HepG2 (cell line): ENCODE measurements around the gene SHISAL2B. TPM values are rescaled to one million over a fixed set of nuclear protein-coding genes. Genes with fewer than 3 reads are reported as not detected.

ENCODE experiments used
- ATAC-seq: fragments of 200-7000 bp; cut with Tn5 transposase; 3 replicates; pipeline ENCODE4 v1.9.1; 2020; ENCODE audit warnings: mild to moderate bottlenecking, moderate library complexity
- BruUV-seq: library from RNA; stranded (reverse); fragments of 400-500 nt; replicated peaks from 2 replicates; lab custom pipeline; 2021; lab: Mats Ljungman, UMichigan
- CTCF ChIA-PET: fragments of 300-600 bp; formaldehyde crosslinking; extraction: SDS; loops from one replicate; lab custom pipeline; 2021; ENCODE audit warnings: low total read pairs, inconsistent platforms, low intra/inter-chr PET ratio; lab: Yijun Ruan, JAX
- POLR2A ChIA-PET: fragments of 350-600 bp; sonication (Branson Sonifier 250); formaldehyde crosslinking; loops from one replicate; lab custom pipeline; 2020; ENCODE audit warnings: antibody characterized with exemption, inconsistent platforms; lab: Yijun Ruan, JAX
- DNase-seq: peaks from one replicate; pipeline ENCODE4 v3.0.0-alpha.2; 2015; ENCODE audit warnings: low spot score
- FAIRE-seq: peaks from 3 replicates; lab custom pipeline; 2011; peaks lifted over from hg19 to GRCh38; lab: Jason Lieb, UNC
- H2AFZ ChIP-seq: one replicate; pipeline ENCODE4 v1.6.1; 2011; ENCODE audit warnings: low read length, inconsistent platforms
- H3K27ac ChIP-seq: fragments of 300-600 bp; 3 replicates; pipeline ENCODE4 v1.8.0; 2011; ENCODE audit warnings: mixed run types, mild to moderate bottlenecking, mixed read lengths, low read length, inconsistent platforms; ENCODE audit not compliant: insufficient read depth; ENCODE audit errors: extremely low read length
- H3K27me3 ChIP-seq, 2 experiments: fragments of 200-600 bp in 1 of 2; 2 replicates in 1 of 2; 3 replicates in 1 of 2; pipeline versions ENCODE4 v1.6.0 to v1.8.0; 2011; ENCODE audit warnings: low read length in 2 of 2, mild to moderate bottlenecking in 2 of 2, moderate library complexity in 2 of 2, inconsistent platforms in 1 of 2; ENCODE audit not compliant: insufficient read depth in 2 of 2, control insufficient read depth in 1 of 2
- H3K36me3 ChIP-seq, 2 experiments: fragments of 200-600 bp in 1 of 2; replicated peaks in 1 of 2; 2 replicates in 1 of 2; 3 replicates in 1 of 2; pipeline versions ENCODE4 v1.5.1 to v1.8.0; 2011; ENCODE audit warnings: low read length in 2 of 2, inconsistent platforms in 1 of 2; ENCODE audit not compliant: insufficient read depth in 2 of 2, control insufficient read depth in 1 of 2
- H3K4me1 ChIP-seq: 2 replicates; pipeline ENCODE4 v1.5.1; 2012; ENCODE audit warnings: low read length, inconsistent platforms; ENCODE audit not compliant: insufficient read depth
- H3K4me2 ChIP-seq: 2 replicates; pipeline ENCODE4 v1.6.0; 2011; ENCODE audit warnings: low read depth, low read length, inconsistent platforms
- H3K4me3 ChIP-seq, 3 experiments: fragments of 200-600 bp in 1 of 3; sonication (generic), shearing (Covaris generic) in 1 of 3; replicated peaks in 1 of 3; 2 replicates each; pipeline ENCODE4 v1.5.1; 2011 to 2016; ENCODE audit warnings: low read length in 3 of 3, inconsistent platforms in 2 of 3, low read depth in 2 of 3, mild to moderate bottlenecking in 2 of 3, control low read depth in 1 of 3, mixed read lengths in 1 of 3; ENCODE audit not compliant: insufficient read depth in 1 of 3
- H3K79me2 ChIP-seq: one replicate; pipeline ENCODE4 v1.6.1; 2011; ENCODE audit warnings: low read length, inconsistent platforms; ENCODE audit not compliant: insufficient read depth
- H3K9ac ChIP-seq: 2 replicates; pipeline ENCODE4 v1.6.0; 2011; ENCODE audit warnings: mild to moderate bottlenecking, low read depth, low read length, inconsistent platforms; ENCODE audit not compliant: insufficient read depth
- H3K9me3 ChIP-seq: 2 replicates; pipeline ENCODE4 v1.5.1; 2012; ENCODE audit warnings: mild to moderate bottlenecking, low read length
- H4K20me1 ChIP-seq: 2 replicates; pipeline ENCODE4 v1.6.0; 2011; ENCODE audit warnings: inconsistent platforms, mild to moderate bottlenecking, low read length, moderate library complexity; ENCODE audit not compliant: insufficient read depth
- DMAP1 ChIP-seq: IDR thresholded peaks from 2 replicates; pipeline ENCODE4 v1.6.1; 2016
- ERF ChIP-seq: IDR thresholded peaks from 2 replicates; pipeline ENCODE4 v1.6.1; 2018; ENCODE audit warnings: missing biosample characterization, missing genetic modification reagents
- FOXA1 ChIP-seq, 2 experiments: fragments of 450-650 bp in 1 of 2; sonication (generic) in 1 of 2; formaldehyde crosslinking in 1 of 2; IDR thresholded peaks; 2 replicates each; pipeline versions ENCODE4 v1.4.0 to v1.6.1; 2016 to 2020; ENCODE audit warnings: missing genetic modification reagents in 1 of 2
- GTF3A ChIP-seq: sonication (generic); formaldehyde crosslinking; conservative IDR thresholded peaks from 2 replicates; pipeline ENCODE4 v1.4.0; 2020; ENCODE audit warnings: mild to moderate bottlenecking, missing genetic modification reagents
- HCFC1 ChIP-seq: fragments of 150-350 bp; IDR thresholded peaks from 2 replicates; pipeline ENCODE4 v1.6.1; 2014; ENCODE audit warnings: low read depth, low read length
- MATR3 ChIP-seq: sonication (generic); formaldehyde crosslinking; IDR thresholded peaks from 2 replicates; pipeline ENCODE4 v1.4.0; 2020; ENCODE audit warnings: missing genetic modification reagents
- MTF2 ChIP-seq: sonication (generic); formaldehyde crosslinking; IDR thresholded peaks from 2 replicates; pipeline ENCODE4 v1.5.0; 2020; ENCODE audit warnings: missing genetic modification reagents, borderline replicate concordance
- NFRKB ChIP-seq: fragments of 450-650 bp; IDR thresholded peaks from 2 replicates; pipeline ENCODE4 v1.6.1; 2017
- RFX1 ChIP-seq: fragments of 450-650 bp; IDR thresholded peaks from 2 replicates; pipeline ENCODE4 v1.6.1; 2017
- SCMH1 ChIP-seq: sonication (generic); formaldehyde crosslinking; IDR thresholded peaks from 2 replicates; pipeline ENCODE4 v1.9.0; 2021; ENCODE audit warnings: missing genetic modification reagents, mild to moderate bottlenecking, borderline replicate concordance
- SRSF4 ChIP-seq: fragments of 200-400 bp; formaldehyde crosslinking; IDR thresholded peaks from one replicate; pipeline ENCODE4 v1.6.1; 2018; ENCODE audit warnings: mild to moderate bottlenecking, low read depth, low read length, moderate library complexity; ENCODE audit not compliant: poor library complexity, severe bottlenecking
- ZNF124 ChIP-seq: sonication (generic); formaldehyde crosslinking; IDR thresholded peaks from 2 replicates; pipeline ENCODE4 v1.4.0; 2020; ENCODE audit warnings: missing genetic modification reagents
- ZNF230 ChIP-seq: sonication (generic); formaldehyde crosslinking; IDR thresholded peaks from 2 replicates; pipeline ENCODE4 v1.4.0; 2020; ENCODE audit warnings: mild to moderate bottlenecking, missing genetic modification reagents
- ZNF331 ChIP-seq: sonication (generic); formaldehyde crosslinking; IDR thresholded peaks from 2 replicates; pipeline ENCODE4 v1.4.0; 2020; ENCODE audit warnings: missing genetic modification reagents
- ZNF335 ChIP-seq: sonication (generic); formaldehyde crosslinking; IDR thresholded peaks from 2 replicates; pipeline ENCODE4 v1.4.0; 2020; ENCODE audit warnings: missing genetic modification reagents
- ZNF678 ChIP-seq: sonication (generic); formaldehyde crosslinking; IDR thresholded peaks from 2 replicates; pipeline ENCODE4 v1.4.0; 2020; ENCODE audit warnings: mild to moderate bottlenecking, missing genetic modification reagents
- whole genome bisulfite sequencing: methylation state at CpG from one replicate; pipeline ENCODE4 v1.1.6; 2017; ENCODE audit warnings: low lambda C conversion rate; 5-methylcytosine and 5-hydroxymethylcytosine counted together
- in situ Hi-C: cut with HindIII; loops from 2 replicates; pipeline ENCODE4 v1.10.0; 2017; ENCODE audit warnings: low pct_unique_long_range_greater_than_20kb; ENCODE audit not compliant: extremely low pct_ligation_motif_present
- intact Hi-C: fragments of 100-400 bp; cut with micrococcal nuclease; formaldehyde crosslinking; loops from one replicate; pipeline ENCODE4 v1.10.0; 2022; ENCODE audit not compliant: unreplicated experiment
- polyA plus RNA-seq, 8 experiments: library from polyadenylated mRNA; depleted of rRNA in 3 of 8; stranded (reverse) in 7 of 8; unstranded in 1 of 8; fragments of >200 nt; fragmentation: Illumina TruSeq in 4 of 8; extraction: Trizol in 4 of 8; gene quantifications; 2 replicates each; pipeline versions ENCODE4 v1.2.1 to v1.2.3, GENCODE V29; 2011 to 2016; ENCODE audit warnings: low read depth in 4 of 8, missing spikeins in 1 of 8, mixed read lengths in 1 of 8; ENCODE audit not compliant: insufficient read depth in 1 of 8
- total RNA-seq, 5 experiments: library from RNA; depleted of rRNA; stranded (reverse); fragments of >200 nt; fragmentation: Illumina TruSeq; extraction: Trizol; gene quantifications; 2 replicates each; pipeline ENCODE4 v1.2.3, GENCODE V29; 2016; ENCODE audit warnings: low read depth in 1 of 5
- TF ChIP-seq, protein P1 (sequence below): sonication (generic); formaldehyde crosslinking; conservative IDR thresholded peaks from 2 replicates; pipeline ENCODE4 v1.8.1; 2023; ENCODE audit warnings: missing genetic modification reagents
- TF ChIP-seq, protein P2 (sequence below): sonication (generic); formaldehyde crosslinking; IDR thresholded peaks from 2 replicates; pipeline ENCODE4 v1.5.0; 2020; ENCODE audit warnings: missing genetic modification reagents, mild to moderate bottlenecking, borderline replicate concordance

The SHISAL2B gene
- total and polyA plus RNA-seq, 2 of the 13 experiments (the other 11 are each of a cell fraction or from before 2014, with no cell fraction given): not detected

DNA sequence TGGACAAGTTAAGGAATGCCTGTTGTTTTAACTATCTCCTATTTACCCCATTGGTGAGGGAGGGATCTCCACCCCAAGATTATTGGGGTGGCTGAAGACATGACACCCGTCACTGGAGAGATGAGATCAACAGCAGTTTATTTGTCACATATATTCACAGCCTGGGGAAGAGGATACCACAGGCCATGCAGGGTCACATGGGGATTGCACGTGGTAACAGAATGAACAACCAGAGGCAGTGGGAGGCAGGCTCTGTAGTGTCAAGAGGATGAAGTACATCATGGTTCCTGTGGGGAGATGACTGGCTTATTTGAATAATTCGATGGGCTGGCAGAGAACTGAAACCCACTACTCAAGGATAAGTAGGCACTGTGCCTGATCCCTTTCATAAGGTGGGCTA is 18.6 kb upstream of the SHISAL2B start:
- Histone ChIP-seq H3K27ac (no peak overlapping the region), H3K4me1 (no peaks in the 10 kb centered on the region), H3K9ac (no peak overlapping the region), H3K4me3 (no peak overlapping the region), H4K20me1 (no peaks in the 10 kb centered on the region), H3K79me2 (no peaks in the 10 kb centered on the region), H2AFZ (no peak overlapping the region), H3K27me3 (0 out of 5 replicates have a peak, but pooled peaks cover 0 to 4% of the 10 kb centered on the region in 2 experiments), H3K4me2 (no peak overlapping the region), H3K36me3 (no peaks in the 10 kb centered on the region), H3K9me3 (no peaks in the 10 kb centered on the region)
- CTCF ChIA-PET: no interaction called here
- in situ Hi-C loops (no loop called here), intact Hi-C loops (no loop called here)
- whole genome bisulfite sequencing: 0% methylated on average over 3 of the region's 3 CpGs
- BruUV-seq: no TSS peak
- FAIRE-seq (no peak), DNase-seq (no peak), ATAC-seq (no peak)
- no peak for TF ChIP-seq NFRKB
- POLR2A ChIA-PET: no interaction called here

DNA sequence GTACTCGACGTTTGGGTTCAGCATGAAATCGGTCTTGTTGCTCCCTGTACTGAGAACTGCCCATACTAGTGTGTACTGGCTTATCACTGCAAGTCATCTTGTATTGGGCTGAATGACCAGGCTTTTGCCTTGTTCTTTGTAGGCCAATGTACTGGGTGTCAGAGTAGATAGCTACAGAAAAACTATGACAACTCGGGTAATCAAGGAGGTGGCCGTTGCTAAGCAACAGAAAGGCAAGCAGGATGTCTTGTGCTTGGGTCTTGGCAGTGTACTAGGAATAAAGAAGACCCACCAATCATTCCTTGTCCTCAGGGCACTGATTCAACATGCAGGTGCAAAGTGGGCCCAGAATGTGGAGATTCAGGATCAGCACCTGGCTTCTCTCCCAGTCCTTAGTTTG is 11.9 kb upstream of the SHISAL2B start:
- ChIA-PET CTCF (no interaction called here), POLR2A (no interaction called here)
- intact Hi-C loops (no loop called here), in situ Hi-C loops (no loop called here)
- Histone ChIP-seq H3K79me2 (no peaks in the 10 kb centered on the region), H3K9me3 (no peaks in the 10 kb centered on the region), H3K4me2 (no peak overlapping the region), H3K4me1 (no peaks in the 10 kb centered on the region), H3K27ac (no peak overlapping the region), H2AFZ (no peak overlapping the region), H3K4me3 (no peak overlapping the region), H3K27me3 (no peaks in the 10 kb centered on the region), H3K9ac (no peak overlapping the region), H4K20me1 (no peaks in the 10 kb centered on the region), H3K36me3 (no peaks in the 10 kb centered on the region)
- DNase-seq: no peak
- ATAC-seq: no peak
- no peak for FAIRE-seq
- 40% methylated on average over 5 of the region's 5 CpGs for WGBS
- BruUV-seq: no TSS peak
- TF ChIP-seq, protein P1, sequence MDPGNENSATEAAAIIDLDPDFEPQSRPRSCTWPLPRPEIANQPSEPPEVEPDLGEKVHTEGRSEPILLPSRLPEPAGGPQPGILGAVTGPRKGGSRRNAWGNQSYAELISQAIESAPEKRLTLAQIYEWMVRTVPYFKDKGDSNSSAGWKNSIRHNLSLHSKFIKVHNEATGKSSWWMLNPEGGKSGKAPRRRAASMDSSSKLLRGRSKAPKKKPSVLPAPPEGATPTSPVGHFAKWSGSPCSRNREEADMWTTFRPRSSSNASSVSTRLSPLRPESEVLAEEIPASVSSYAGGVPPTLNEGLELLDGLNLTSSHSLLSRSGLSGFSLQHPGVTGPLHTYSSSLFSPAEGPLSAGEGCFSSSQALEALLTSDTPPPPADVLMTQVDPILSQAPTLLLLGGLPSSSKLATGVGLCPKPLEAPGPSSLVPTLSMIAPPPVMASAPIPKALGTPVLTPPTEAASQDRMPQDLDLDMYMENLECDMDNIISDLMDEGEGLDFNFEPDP (CRISPR knock-in tag): no peak
- TF ChIP-seq MTF2 (CRISPR knock-in tag) (no peak), MATR3 (CRISPR knock-in tag) (no peak), HCFC1 (no peak), ERF (CRISPR knock-in tag) (no peak), SRSF4 (no peak), ZNF335 (CRISPR knock-in tag) (no peak), ZNF230 (CRISPR knock-in tag) (no peak), GTF3A (CRISPR knock-in tag) (no peak), ZNF678 (CRISPR knock-in tag) (no peak), SCMH1 (CRISPR knock-in tag) (no peak), ZNF331 (CRISPR knock-in tag) (no peak), DMAP1 (CRISPR knock-in tag) (no peak), RFX1 (no peak; the same call in 1 of the 2 replicates), ZNF124 (CRISPR knock-in tag) (no peak), FOXA1 (IDR thresholded peaks at IDR 0.05) (no peak), FOXA1 (CRISPR knock-in tag; IDR thresholded peaks at IDR 0.05) (no peak)
- TF ChIP-seq, protein P2, sequence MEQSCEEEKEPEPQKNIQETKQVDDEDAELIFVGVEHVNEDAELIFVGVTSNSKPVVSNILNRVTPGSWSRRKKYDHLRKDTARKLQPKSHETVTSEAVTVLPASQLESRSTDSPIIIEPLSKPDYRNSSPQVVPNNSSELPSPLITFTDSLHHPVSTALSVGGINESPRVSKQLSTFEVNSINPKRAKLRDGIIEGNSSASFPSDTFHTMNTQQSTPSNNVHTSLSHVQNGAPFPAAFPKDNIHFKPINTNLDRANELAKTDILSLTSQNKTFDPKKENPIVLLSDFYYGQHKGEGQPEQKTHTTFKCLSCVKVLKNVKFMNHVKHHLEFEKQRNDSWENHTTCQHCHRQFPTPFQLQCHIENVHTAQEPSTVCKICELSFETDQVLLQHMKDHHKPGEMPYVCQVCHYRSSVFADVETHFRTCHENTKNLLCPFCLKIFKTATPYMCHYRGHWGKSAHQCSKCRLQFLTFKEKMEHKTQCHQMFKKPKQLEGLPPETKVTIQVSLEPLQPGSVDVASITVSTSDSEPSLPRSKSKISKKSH (CRISPR knock-in tag): no peak
